WTC11 (cell line): ENCODE measurements around the gene EMC1. TPM values are rescaled to one million over a fixed set of nuclear protein-coding genes. Genes with fewer than 3 reads are reported as not detected.

Experiments used
- ATAC-seq: fragments of 200-7000 bp; cut with Tn5 transposase; 2 replicates; pipeline ENCODE4 v1.10.0; 2021; ENCODE audit warnings: mild to moderate bottlenecking, moderate library complexity
- CTCF ChIA-PET: fragments of 300-600 bp; sonication (Branson Sonifier 250); formaldehyde crosslinking; loops from one replicate; lab custom pipeline; 2021; ENCODE audit warnings: antibody characterized with exemption; lab: Charles Lee
- POLR2A ChIA-PET: fragments of 350-600 bp; sonication (Branson Sonifier 250); formaldehyde crosslinking; loops from one replicate; lab custom pipeline; 2021; ENCODE audit warnings: antibody characterized with exemption; lab: Charles Lee
- DNase-seq: peaks from one replicate; pipeline ENCODE4 v3.0.0; 2021; ENCODE audit warnings: low spot score
- H3K27ac Mint-ChIP-seq: 2 replicates; pipeline ENCODE4 v1.8.0; 2021; ENCODE audit warnings: mixed read lengths
- H3K27me3 Mint-ChIP-seq: 2 replicates; pipeline ENCODE4 v1.8.0; 2021; ENCODE audit warnings: low read depth, mild to moderate bottlenecking, moderate library complexity, mixed read lengths
- H3K36me3 Mint-ChIP-seq: 2 replicates; pipeline ENCODE4 v1.8.0; 2021; ENCODE audit warnings: mixed read lengths
- H3K4me1 Mint-ChIP-seq: 2 replicates; pipeline ENCODE4 v1.8.0; 2022; ENCODE audit warnings: mixed read lengths
- H3K4me3 Mint-ChIP-seq: 2 replicates; pipeline ENCODE4 v1.8.0; 2021; ENCODE audit warnings: mild to moderate bottlenecking, moderate library complexity, mixed read lengths
- H3K9me3 Mint-ChIP-seq: 2 replicates; pipeline ENCODE4 v1.8.0; 2021; ENCODE audit warnings: mixed read lengths
- AR ChIP-seq: fragments of 250-450 bp; sonication (Bioruptor Pico); IDR thresholded peaks from 2 replicates; pipeline ENCODE4 v1.9.0; 2021; ENCODE audit warnings: mild to moderate bottlenecking
- ARID4B ChIP-seq: sonication (generic); formaldehyde crosslinking; IDR thresholded peaks from 2 replicates; pipeline ENCODE4 v1.8.0; 2023; ENCODE audit warnings: missing genetic modification reagents, mild to moderate bottlenecking, borderline replicate concordance
- ATF3 ChIP-seq: sonication (generic); formaldehyde crosslinking; conservative IDR thresholded peaks from 2 replicates; pipeline ENCODE4 v1.8.1; 2022; ENCODE audit warnings: mild to moderate bottlenecking, missing genetic modification reagents
- CREM ChIP-seq: sonication (generic); formaldehyde crosslinking; IDR thresholded peaks from 2 replicates; pipeline ENCODE4 v1.8.1; 2022; ENCODE audit warnings: mild to moderate bottlenecking, missing genetic modification reagents, moderate library complexity
- E2F4 ChIP-seq: sonication (generic); formaldehyde crosslinking; IDR thresholded peaks from 2 replicates; pipeline ENCODE4 v1.8.1; 2022; ENCODE audit warnings: low read depth, mild to moderate bottlenecking, moderate library complexity, missing genetic modification reagents, borderline replicate concordance
- NFE2L1 ChIP-seq: sonication (generic); formaldehyde crosslinking; IDR thresholded peaks from 2 replicates; pipeline ENCODE4 v1.8.1; 2023; ENCODE audit warnings: missing genetic modification reagents
- NFYB ChIP-seq: sonication (generic); formaldehyde crosslinking; conservative IDR thresholded peaks from 2 replicates; pipeline ENCODE4 v1.8.0; 2022; ENCODE audit warnings: low read depth, missing genetic modification reagents
- NR3C1 ChIP-seq: sonication (generic); formaldehyde crosslinking; conservative IDR thresholded peaks from 2 replicates; pipeline ENCODE4 v1.8.1; 2023; ENCODE audit warnings: low read depth, mild to moderate bottlenecking, missing genetic modification reagents
- TCF7 ChIP-seq: sonication (generic); formaldehyde crosslinking; IDR thresholded peaks from 2 replicates; pipeline ENCODE4 v1.8.0; 2022; ENCODE audit warnings: mild to moderate bottlenecking, low read depth, missing genetic modification reagents, moderate library complexity
- USF2 ChIP-seq: sonication (generic); formaldehyde crosslinking; IDR thresholded peaks from 2 replicates; pipeline ENCODE4 v1.8.1; 2023; ENCODE audit warnings: mild to moderate bottlenecking, missing genetic modification reagents, moderate library complexity
- ZNF281 ChIP-seq: sonication (generic); formaldehyde crosslinking; IDR thresholded peaks from 2 replicates; pipeline ENCODE4 v1.8.0; 2023; ENCODE audit warnings: mild to moderate bottlenecking, missing genetic modification reagents
- ZNF512 ChIP-seq: sonication (generic); formaldehyde crosslinking; IDR thresholded peaks from 2 replicates; pipeline ENCODE4 v1.8.1; 2022; ENCODE audit warnings: missing genetic modification reagents, borderline replicate concordance
- ZNF532 ChIP-seq: fragments of 250-450 bp; sonication (Bioruptor Pico); IDR thresholded peaks from 2 replicates; pipeline ENCODE4 v1.9.0; 2021; ENCODE audit warnings: mild to moderate bottlenecking, borderline replicate concordance
- ZNF671 ChIP-seq: fragments of 250-450 bp; sonication (Bioruptor Pico); IDR thresholded peaks from 2 replicates; pipeline ENCODE4 v1.8.0; 2021; ENCODE audit warnings: mild to moderate bottlenecking
- total RNA-seq: library from RNA; stranded (reverse); gene quantifications from 3 replicates; pipeline ENCODE4 v1.2.3, GENCODE V29; 2021

Gene EMC1
- total RNA-seq, 1 experiment from 2014 or later, result 53.5 TPM

GRCh38 chr1:19254416-19254815 is 3.1 kb upstream of the EMC1 start:
- ChIA-PET CTCF (interaction anchor here (1.4 kb wide), 1 partner anchor 15 kb away, joined by 4 read pairs; no protein-coding TSS in a partner anchor), POLR2A (no interaction called here)
- Mint-ChIP-seq H3K27ac (peak overlapping the region; percentile 66), H3K36me3 (peaks cover 44% of the 10 kb centered on the region), H3K27me3 (no peaks in the 10 kb centered on the region), H3K4me3 (no peak overlapping the region), H3K4me1 (peaks cover 21% of the 10 kb centered on the region), H3K9me3 (no peaks in the 10 kb centered on the region)
- ATAC-seq, result no peak
- TF ChIP-seq AR (no peak), NFYB (no peak), NFE2L1 (no peak), TCF7 (no peak), CREM (CRISPR knock-in tag) (no peak), ZNF671 (CRISPR knock-in tag) (no peak)
- no peak for DNase-seq

GRCh38 chr1:19250629-19251304 is 557 bp downstream of the EMC1 start:
- H3K9me3 Mint-ChIP-seq, result no peaks in the 10 kb centered on the region
- H3K4me3 Mint-ChIP-seq, result peak overlapping the region; percentile 98
- ChIA-PET CTCF (interaction anchor here (1.0 kb wide), 1 partner anchor 10 kb away, joined by 3 read pairs; no protein-coding TSS in a partner anchor), POLR2A (interaction anchor here (1.4 kb wide), 1 partner anchor 61 kb away, joined by 4 read pairs; the partner anchor contains the start of genes AKR7A2 and SLC66A1)
- DNase-seq (no peak), ATAC-seq (no peak)
- peak overlapping the region; percentile 87 for H3K27ac Mint-ChIP-seq
- no peaks in the 10 kb centered on the region for H3K27me3 Mint-ChIP-seq
- H3K4me1 Mint-ChIP-seq, result peaks cover 21% of the 10 kb centered on the region
- H3K36me3 Mint-ChIP-seq, result peaks cover 13% of the 10 kb centered on the region
- TF ChIP-seq ZNF512 (CRISPR knock-in tag) (no peak), ZNF281 (CRISPR knock-in tag) (no peak), ATF3 (CRISPR knock-in tag) (no peak), ZNF532 (CRISPR knock-in tag) (no peak), E2F4 (CRISPR knock-in tag) (no peak), USF2 (CRISPR knock-in tag) (no peak), NR3C1 (CRISPR knock-in tag) (no peak), ARID4B (CRISPR knock-in tag) (no peak), ZNF671 (CRISPR knock-in tag) (no peak), TCF7 (no peak)
